ENCODE measurements around the gene KIF1C. TPM values are rescaled to one million over a fixed set of nuclear protein-coding genes. Genes with fewer than 3 reads are reported as not detected.

Gene KIF1C
- total RNA-seq, 1 experiment from 2014 or later: 85.6 TPM

GRCh38 chr17:4948166-4948930, 49.4 kb upstream of the KIF1C start, which contains the start of gene PFN1:
PFN1 (minus strand) TSS chr17:4948530; CDS start chr17:4948394, 136 bp downstream.
- Histone ChIP-seq H3K79me1 (ENCODE audit: insufficient read depth, low read depth, low read length, poor library complexity, severe bottlenecking) (peaks cover 4% of the 10 kb centered on the region), H2BK5ac (ENCODE audit: insufficient read length, low read length) (no peak within 1 kb of the TSS), H2AFZ (ENCODE audit: low read length) (no peak within 1 kb of the TSS), H2BK15ac (ENCODE audit: low read depth, low read length) (no peak within 1 kb of the TSS), H3K27ac (ENCODE audit: insufficient read length, low read depth, low read length) (peak within 1 kb of the TSS; percentile 78), H2BK120ac (ENCODE audit: low read depth, low read length, poor library complexity, severe bottlenecking) (no peak within 1 kb of the TSS), H3K9ac (ENCODE audit: extremely low read depth, insufficient read length, low read length) (peak within 1 kb of the TSS; percentile 94), H3K4me2 (ENCODE audit: insufficient read depth, insufficient read length, low read length) (peak within 1 kb of the TSS; percentile 72), H3K79me2 (ENCODE audit: insufficient read depth, low read length) (peaks cover 13% of the 10 kb centered on the region; the same call in 1 of the 2 replicates), H3K18ac (ENCODE audit: insufficient read length, low read depth, low read length) (peak within 1 kb of the TSS; percentile 85), H3T11ph (ENCODE audit: low read length) (no peak within 1 kb of the TSS), H3K4ac (ENCODE audit: low read depth, low read length) (no peak within 1 kb of the TSS; the same call in 1 of the 2 replicates), H3K4me1 (ENCODE audit: insufficient read depth, low read length) (peaks cover 4% of the 10 kb centered on the region; the same call in 1 of the 2 replicates), H3K14ac (ENCODE audit: insufficient read depth, low read length) (peak within 1 kb of the TSS; percentile 96), H2BK20ac (ENCODE audit: low read depth, low read length, poor library complexity, severe bottlenecking) (no peak within 1 kb of the TSS), H4K8ac (replicated peaks; ENCODE audit: insufficient read length, low read depth, low read length) (no peak within 1 kb of the TSS), H4K91ac (ENCODE audit: insufficient read length, low read depth, low read length) (no peak within 1 kb of the TSS), H3K9me3 (ENCODE audit: control insufficient read depth, low read depth, low read length) (no peaks in the 10 kb centered on the region), H4K20me1 (ENCODE audit: control insufficient read depth, insufficient read depth, insufficient read length) (no peaks in the 10 kb centered on the region), H3K27me3 (ENCODE audit: insufficient read depth, low read length) (no peaks in the 10 kb centered on the region), H2BK12ac (ENCODE audit: insufficient read length, low read depth, low read length) (no peak within 1 kb of the TSS), H4K5ac (ENCODE audit: insufficient read length, low read depth, low read length) (no peak within 1 kb of the TSS), H2AK5ac (ENCODE audit: insufficient read length, low read length) (no peak within 1 kb of the TSS), H3K56ac (ENCODE audit: insufficient read length, low read depth, low read length) (no peak within 1 kb of the TSS), H3K23ac (ENCODE audit: insufficient read length, low read depth, low read length) (no peak within 1 kb of the TSS), H3K23me2 (ENCODE audit: insufficient read length, low read depth, low read length, poor library complexity, severe bottlenecking) (peaks cover 23% of the 10 kb centered on the region)
- H3K27me3 Mint-ChIP-seq (ENCODE audit: low read depth): peaks cover 5% of the 10 kb centered on the region
- WGBS (ENCODE audit: extremely low coverage, insufficient read length, low lambda C conversion rate): no CpG with 5 or more reads among the region's 59 CpGs
- H3K4me1 Mint-ChIP-seq: peaks cover 38 to 40% of the 10 kb centered on the region in 2 experiments
- peak; percentile 94 for DNase-seq
- no peak for TF ChIP-seq CTCF (conservative IDR thresholded peaks at IDR 0.05)
- H3K27ac Mint-ChIP-seq: peak within 1 kb of the TSS; percentile 98 to 100 (median 100)
- peaks cover 21 to 41% (median 33%) of the 10 kb centered on the region in 3 experiments for H3K36me3 Mint-ChIP-seq (ENCODE audit: insufficient read depth in 1 of 3, low read depth in 3 of 3)
- H3K9me3 Mint-ChIP-seq: peaks cover 0 to 2% of the 10 kb centered on the region in 2 experiments; a peak in 2 of 5 replicates
- peak within 1 kb of the TSS; percentile 95 to 100 for H3K4me3 Mint-ChIP-seq

All from H9 (cell line).